ENCODE data around the gene SAMD9L.

Gene SAMD9L

DNA sequence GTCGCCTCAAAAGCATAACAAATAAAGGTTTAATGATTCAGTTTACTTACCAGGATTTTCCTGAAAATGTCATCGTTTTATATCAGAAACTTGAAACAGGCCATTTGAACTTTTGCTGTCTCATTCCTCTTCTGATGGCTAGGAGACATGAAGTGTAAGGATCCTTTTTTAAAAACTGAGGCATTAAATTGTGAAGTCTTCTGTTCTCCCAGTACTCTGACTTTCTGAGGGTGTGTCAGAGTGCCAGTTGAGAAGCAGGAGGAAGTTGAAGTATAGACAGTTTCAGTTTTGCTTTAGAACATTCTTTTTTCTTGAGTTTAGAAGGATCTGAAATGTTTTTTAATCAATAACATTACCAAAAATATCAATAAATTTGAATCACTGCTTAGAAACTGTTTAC lies at the start of gene SAMD9L:
TSS of gene SAMD9L (minus strand) at position 242 of the 400 bp plus-strand sequence. CDS start 12,414 bp downstream, outside the sequence.
- no peak for DNase-seq (ENCODE audit: low read depth)
- TF ChIP-seq, protein P1, sequence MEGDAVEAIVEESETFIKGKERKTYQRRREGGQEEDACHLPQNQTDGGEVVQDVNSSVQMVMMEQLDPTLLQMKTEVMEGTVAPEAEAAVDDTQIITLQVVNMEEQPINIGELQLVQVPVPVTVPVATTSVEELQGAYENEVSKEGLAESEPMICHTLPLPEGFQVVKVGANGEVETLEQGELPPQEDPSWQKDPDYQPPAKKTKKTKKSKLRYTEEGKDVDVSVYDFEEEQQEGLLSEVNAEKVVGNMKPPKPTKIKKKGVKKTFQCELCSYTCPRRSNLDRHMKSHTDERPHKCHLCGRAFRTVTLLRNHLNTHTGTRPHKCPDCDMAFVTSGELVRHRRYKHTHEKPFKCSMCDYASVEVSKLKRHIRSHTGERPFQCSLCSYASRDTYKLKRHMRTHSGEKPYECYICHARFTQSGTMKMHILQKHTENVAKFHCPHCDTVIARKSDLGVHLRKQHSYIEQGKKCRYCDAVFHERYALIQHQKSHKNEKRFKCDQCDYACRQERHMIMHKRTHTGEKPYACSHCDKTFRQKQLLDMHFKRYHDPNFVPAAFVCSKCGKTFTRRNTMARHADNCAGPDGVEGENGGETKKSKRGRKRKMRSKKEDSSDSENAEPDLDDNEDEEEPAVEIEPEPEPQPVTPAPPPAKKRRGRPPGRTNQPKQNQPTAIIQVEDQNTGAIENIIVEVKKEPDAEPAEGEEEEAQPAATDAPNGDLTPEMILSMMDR (conservative IDR thresholded peaks at IDR 0.05; ENCODE audit: low read depth, low read length): no peak
- no peak within 1 kb of the TSS for H3K4me3 ChIP-seq (ENCODE audit: low read length)

DNA sequence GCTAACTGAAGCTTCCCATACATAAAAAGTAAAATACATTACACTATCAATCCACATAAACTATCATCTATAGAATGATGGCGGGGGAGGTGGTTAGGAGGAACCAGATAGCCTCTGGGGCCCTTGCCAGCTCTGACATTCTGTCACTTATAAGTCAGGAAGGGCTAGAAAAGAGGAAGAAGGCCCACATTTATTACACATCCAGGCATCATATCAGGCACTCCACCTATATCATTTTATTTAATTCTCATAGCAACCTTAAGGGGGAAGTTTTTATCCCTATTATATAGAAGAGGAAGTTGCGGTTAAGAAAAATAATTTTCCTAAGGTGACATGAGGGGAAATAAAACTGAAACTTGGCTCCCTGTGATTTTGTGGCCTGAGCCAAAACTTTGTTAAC lies 48.2 kb upstream of the SAMD9L start:
- TF ChIP-seq, protein P1 (conservative IDR thresholded peaks at IDR 0.05; ENCODE audit: low read depth, low read length): no peak
- no peak for DNase-seq (ENCODE audit: low read depth)
- H3K4me3 ChIP-seq (ENCODE audit: low read length): no peak overlapping the region

DNA sequence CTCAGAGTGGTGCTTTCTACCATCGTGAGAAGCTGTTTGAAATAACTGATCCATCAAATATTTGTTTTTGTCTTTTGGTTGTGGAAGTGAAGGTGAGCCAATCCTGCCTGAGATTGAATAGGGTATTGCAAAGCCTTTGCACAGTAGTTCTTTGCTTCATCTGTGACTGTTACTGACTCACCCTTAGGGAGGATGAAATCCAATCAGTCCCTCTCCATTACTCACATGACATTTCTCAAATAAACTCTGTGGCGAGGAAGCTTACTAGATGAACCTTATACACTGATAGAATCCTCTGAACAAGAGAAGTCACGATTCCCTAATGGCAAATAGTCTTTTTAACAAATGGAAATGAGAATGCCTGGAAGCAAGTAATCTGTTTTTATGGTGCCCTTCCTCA lies 46.2 kb upstream of the SAMD9L start:
- TF ChIP-seq, protein P1 (conservative IDR thresholded peaks at IDR 0.05; ENCODE audit: low read depth, low read length): no peak
- DNase-seq (ENCODE audit: low read depth): no peak
- no peak overlapping the region for H3K4me3 ChIP-seq (ENCODE audit: low read length)

DNA sequence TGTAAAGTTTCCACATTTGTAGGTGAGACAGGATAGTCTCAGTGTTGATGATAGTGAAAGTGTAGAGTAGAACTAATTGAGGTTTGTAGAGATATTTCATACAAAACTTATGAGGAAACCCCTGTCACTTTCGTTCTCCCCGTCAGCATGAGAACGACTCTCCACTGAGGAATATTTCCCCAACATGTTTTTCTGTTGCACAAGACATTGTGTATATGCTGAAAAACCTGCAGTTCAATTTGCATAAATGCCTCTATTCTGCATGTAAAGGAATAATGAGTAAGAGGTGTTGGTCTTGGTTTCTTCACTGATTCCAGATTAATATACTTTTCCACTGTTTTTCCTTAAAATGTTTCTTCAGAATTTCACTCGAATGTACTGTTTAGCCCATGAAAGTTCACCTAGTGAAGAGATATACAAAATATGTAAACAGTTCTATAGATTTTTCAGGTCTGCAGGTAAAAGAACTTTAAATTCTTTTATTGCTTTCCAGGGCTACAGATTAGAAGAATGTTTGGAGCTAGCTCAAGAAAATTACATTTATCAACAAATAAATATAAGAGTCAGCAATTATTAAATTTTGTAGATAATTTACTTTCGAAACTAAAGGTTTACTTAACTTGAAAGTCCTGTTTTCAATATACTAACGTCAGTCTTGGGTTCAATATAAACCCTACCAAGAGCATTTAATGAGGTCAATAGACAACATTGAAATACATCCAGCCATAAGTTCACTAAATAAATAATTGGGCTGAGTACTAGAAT lies 40.9 kb upstream of the SAMD9L start:
- DNase-seq (ENCODE audit: low read depth): no peak
- TF ChIP-seq, protein P1 (conservative IDR thresholded peaks at IDR 0.05; ENCODE audit: low read depth, low read length): no peak
- no peak overlapping the region for H3K4me3 ChIP-seq (ENCODE audit: low read length)

DNA sequence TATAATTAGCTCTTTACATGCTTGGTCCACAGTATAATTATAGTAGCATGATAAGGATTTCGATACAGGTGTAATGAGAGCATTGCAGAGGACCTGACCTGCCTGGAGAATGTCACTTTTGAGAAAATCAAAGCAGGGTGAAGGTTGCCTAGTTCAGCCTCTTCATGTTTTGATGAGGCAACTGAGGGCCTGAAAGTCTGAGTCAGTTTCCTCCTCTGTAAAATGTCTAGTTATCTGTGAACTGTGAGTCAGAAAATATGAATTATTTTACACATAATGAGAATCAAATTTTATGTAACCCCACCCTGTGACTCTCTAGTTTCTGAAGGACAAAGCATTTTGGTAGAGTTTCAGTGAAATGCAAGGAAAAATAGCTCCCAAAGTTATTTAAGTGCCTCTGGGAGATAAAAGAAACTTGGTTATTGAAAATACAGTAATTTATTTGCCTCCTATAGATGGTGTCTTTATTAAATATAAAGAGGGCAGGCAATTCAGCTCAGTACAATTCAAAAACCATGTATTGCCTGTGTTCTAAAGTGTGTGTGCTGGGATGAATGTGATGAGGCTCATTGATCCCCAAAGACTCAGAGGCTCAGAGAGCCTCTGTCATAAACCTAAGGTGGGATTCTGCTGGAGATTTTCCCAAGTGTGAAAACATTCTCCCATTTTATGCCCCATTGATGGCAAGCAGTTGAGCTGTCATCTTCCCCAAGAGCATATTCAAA lies 37.3 kb upstream of the SAMD9L start:
- TF ChIP-seq, protein P1 (conservative IDR thresholded peaks at IDR 0.05; ENCODE audit: low read depth, low read length): no peak
- no peak for DNase-seq (ENCODE audit: low read depth)
- no peak overlapping the region for H3K4me3 ChIP-seq (ENCODE audit: low read length)

DNA sequence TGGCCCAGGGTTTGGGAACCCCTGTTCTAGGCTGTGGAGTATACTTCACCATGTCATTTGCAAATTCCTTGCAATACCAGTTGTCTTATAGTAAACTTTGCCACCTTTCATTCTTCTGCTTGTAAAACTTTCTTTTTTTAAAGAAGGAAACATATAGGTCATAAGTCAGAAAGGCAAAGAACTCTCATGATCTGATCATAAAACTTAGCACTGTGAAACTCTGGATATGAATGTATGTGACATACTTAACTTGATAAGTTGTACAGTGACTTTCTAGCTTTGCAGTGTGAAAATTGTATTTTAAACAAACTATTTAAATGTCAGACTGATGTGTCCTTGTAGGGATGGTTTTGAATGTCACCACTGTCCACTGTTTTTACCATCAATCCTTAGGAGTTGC lies 31.0 kb upstream of the SAMD9L start:
- no peak for DNase-seq (ENCODE audit: low read depth)
- TF ChIP-seq, protein P1 (conservative IDR thresholded peaks at IDR 0.05; ENCODE audit: low read depth, low read length): no peak
- H3K4me3 ChIP-seq (ENCODE audit: low read length): no peak overlapping the region
